HG03095 (cell line): ENCODE results near the gene OIT3.

Source experiments
- ATAC-seq: cut with Tn5 transposase; IDR thresholded peaks from one replicate; pipeline ENCODE4 v1.9.1; 2021; ENCODE audit warnings: moderate library complexity; ENCODE audit not compliant: unreplicated experiment

Gene OIT3

GRCh38 chr10:72948762-72949161 lies 55.2 kb downstream of the OIT3 start:
- ATAC-seq: no peak

DNA sequence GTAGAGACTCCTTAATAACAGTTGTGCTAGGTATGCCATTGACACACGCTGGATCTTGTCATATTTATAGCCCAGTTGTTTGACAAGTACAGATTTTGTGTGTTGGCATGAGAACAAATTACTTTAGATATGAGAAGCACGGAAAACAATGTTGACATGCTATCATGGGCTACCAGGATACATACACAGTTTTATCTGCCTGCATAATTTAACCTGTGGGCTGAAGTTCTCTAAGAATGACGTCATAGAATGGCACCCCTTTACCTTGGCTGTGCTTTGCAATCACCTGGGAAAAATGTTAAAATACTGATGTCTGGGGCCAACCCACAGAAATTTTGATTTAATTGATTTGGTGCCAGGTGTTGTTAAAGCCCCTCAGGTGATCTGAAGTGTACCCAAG lies 58.2 kb downstream of the OIT3 start:
- ATAC-seq: no peak

GRCh38 chr10:72952189-72952588 lies 58.6 kb downstream of the OIT3 start:
- ATAC-seq: no peak

- no peak for ATAC-seq
Measured at GRCh38 chr10:72952642-72953158, 59.2 kb downstream of the OIT3 start.

DNA sequence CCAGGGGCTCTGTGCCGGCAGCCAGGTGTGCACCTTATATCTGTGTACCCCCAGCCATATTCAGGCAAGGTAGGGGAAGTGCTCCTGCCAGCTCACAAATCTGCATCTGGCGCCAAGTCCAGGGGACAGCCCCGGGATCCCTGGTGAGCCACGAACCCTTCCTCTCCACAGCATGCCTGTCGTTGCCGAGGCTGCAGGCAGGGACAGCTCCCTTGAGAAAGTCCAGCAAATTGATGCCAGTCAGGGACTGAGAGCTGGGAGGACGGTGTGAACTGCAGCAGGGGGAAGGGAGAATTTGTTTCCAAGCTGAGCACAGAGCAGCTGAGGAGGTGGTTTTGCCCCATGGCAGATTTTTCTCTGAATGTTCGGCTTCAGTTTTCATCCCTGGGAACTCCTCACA lies 60.1 kb downstream of the OIT3 start:
- no peak for ATAC-seq

GRCh38 chr10:72954230-72954595 lies 60.7 kb downstream of the OIT3 start:
- ATAC-seq: no peak

DNA sequence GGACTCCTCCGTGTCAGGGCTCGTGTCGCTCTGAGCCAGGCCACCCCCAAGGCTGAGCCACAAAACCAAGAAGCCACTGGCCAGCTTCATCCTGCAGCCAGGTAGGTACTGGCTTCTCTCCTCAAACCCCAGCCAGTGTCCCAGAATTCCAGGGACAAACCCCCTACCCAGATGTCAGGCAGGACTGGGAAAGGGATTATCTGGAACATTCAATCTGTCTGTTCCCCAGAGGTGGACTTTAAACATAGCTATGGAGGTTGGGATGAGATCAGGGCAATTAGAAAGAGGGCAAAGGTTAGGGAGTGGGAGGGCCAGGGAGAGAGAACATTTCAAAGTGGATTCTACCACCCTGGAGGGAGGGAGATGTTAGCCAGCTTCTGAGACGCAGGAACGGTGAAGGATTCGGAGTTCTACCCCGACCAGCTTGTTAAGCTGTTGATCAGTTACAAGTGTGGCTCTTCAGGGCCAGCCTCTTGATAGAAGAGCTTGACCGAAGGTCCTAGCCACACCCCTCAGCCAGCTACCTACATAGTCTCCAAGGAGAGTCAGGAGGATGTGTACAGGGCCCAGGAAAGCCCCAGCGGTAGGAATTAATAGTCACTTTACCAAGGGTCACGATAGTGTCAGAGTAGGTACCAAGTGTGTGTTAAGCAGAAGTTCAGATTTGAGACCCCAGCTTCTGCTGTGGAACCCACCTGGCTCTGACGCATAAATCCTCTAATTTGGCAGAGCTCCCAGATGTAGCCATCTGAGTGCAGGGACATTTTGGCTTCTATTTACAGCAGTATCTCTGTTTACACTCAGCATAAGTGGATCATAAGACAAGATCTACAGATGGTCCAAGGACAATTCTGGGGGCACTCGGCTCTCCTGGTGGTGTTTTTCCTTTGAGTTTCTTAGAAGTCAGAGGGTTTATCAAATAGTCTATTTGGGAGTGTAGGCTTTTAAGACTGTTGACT lies 61.3 kb downstream of the OIT3 start, which contains the start of gene PLA2G12B:
Gene PLA2G12B, minus strand, starts transcription at position 211 of the 959 bp plus-strand sequence. Its CDS starts 121 bp downstream, at position 90.
- no peak for ATAC-seq

GRCh38 chr10:72956001-72956400 lies 62.5 kb downstream of the OIT3 start:
- no peak for ATAC-seq

DNA sequence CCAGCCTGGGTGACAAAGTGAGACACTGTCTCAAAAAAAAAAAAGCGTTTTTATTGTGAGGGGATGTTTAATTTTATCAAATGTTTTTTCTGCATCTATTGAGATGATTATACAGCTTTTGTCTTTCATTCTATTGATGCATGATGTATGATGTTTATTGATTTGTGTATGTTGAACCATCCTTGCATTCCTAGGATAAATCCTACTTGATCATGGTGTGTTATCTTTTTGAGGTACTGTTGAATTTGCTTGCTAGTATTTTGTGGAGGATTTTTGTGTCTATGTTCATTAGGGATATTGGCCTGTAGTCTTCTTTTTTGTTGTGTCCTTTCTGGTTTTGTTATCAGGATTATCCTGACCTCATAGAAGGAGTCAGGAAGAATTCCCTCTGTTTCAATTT lies 83.3 kb downstream of the OIT3 start:
- ATAC-seq: no peak

GRCh38 chr10:72979709-72980108 lies 86.2 kb downstream of the OIT3 start:
- no peak for ATAC-seq

- no peak for ATAC-seq
Measured at GRCh38 chr10:72980348-72980747, 86.8 kb downstream of the OIT3 start.

DNA sequence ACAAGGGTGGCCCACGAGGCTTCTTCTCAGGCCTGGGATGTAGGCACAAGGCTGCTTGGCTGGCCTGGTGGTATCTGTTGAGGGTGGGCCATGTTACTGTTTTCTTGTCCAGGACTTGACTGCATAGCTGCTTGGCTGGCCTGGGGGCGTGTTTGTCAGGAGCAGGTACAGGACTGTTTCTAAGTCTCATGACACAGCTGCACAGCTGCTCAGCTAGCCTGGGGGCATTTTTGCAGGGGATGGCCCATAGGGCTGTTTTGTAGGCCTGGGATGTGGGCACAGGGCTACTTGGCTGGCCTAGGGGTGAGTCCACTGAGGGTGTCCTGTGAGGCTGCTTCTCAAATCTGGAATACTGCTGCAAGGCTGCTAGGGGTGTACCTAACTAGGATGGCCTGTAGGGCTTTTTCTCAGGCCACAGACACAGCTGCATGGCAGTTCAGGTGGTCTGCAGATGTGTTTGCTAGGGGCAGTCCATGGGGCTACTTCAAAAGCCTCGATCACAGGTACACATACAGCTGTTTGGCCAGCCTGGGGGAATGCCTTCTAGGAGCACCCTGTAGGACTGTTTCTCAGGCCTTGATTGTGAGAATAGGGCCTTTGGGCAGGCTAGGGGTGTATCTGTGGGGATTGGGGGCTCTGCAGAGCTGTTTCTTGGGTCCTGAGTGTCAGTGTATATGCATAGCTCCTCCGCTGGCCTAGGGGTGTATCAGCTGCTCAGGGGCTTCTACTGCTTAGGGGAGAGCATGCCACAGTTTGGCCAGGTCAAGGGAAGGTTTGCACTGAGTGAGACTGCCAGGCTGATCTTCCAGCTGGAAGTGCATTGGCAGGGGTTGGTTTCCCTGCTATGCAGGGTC lies 87.7 kb downstream of the OIT3 start:
- ATAC-seq: no peak

- ATAC-seq: no peak
Measured at GRCh38 chr10:72981882-72982529, 88.5 kb downstream of the OIT3 start.
